Fibroblast of pulmonary artery (primary cell): ENCODE measurements around the gene HS3ST6.

Experiments
- DNase-seq: peaks from one replicate; pipeline ENCODE4 v3.0.0-alpha.2; 2010; ENCODE audit warnings: low read depth
- H3K4me3 ChIP-seq: replicated peaks from 2 replicates; pipeline ENCODE4 v1.5.1; 2011; ENCODE audit warnings: low read depth, mild to moderate bottlenecking, control low read depth, low read length, moderate library complexity
- CTCF ChIP-seq: IDR thresholded peaks from 2 replicates; pipeline ENCODE4 v1.5.1; 2011; ENCODE audit warnings: mild to moderate bottlenecking, control low read depth, low read length, inconsistent platforms; ENCODE audit errors: missing control alignments

The HS3ST6 gene

GRCh38 chr16:1919327-1919998 is 1.2 kb upstream of the HS3ST6 start:
- DNase-seq = no peak
- TF ChIP-seq CTCF = no peak
- H3K4me3 ChIP-seq = no peak overlapping the region

- no peak overlapping the region for H3K4me3 ChIP-seq
- DNase-seq = no peak
- no peak for TF ChIP-seq CTCF
Observed at GRCh38 chr16:1917665-1918350, 407 bp downstream of the HS3ST6 start.

DNA sequence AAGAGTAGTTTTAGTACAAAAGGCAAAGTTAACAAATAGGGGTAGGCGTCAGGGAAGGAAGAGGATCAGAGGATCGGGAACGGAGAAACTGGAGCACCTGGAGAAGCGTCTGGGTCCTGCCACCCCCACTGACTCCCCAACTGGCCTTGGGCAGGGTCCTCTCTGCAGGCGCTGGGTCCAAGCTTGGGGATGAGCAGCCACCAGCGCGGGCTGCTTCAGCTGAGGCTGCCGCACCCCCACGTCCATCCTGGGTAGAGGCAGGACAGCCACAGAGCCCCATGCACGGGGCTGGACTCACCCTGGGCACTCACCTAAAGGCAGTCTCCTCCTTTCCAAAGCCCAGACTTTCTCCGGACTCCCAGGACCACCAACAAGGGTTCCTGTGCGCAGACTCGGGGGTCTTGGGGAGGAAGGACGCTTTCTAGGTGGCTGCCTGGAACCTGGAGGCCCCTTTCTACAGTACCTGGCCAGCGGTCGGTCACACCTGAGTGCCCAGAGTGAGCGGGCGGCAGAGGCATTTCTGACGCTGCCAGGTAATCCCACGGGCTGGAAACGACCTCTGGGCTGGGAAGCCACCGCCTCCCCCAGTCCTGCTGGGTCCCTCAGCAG is 1.1 kb downstream of the HS3ST6 start:
- no peak overlapping the region for H3K4me3 ChIP-seq
- no peak for DNase-seq
- no peak for TF ChIP-seq CTCF

GRCh38 chr16:1916640-1916990 is 1.6 kb downstream of the HS3ST6 start:
- DNase-seq = no peak
- H3K4me3 ChIP-seq = no peak overlapping the region
- TF ChIP-seq CTCF = no peak

- DNase-seq = no peak
- no peak for TF ChIP-seq CTCF
Observed at GRCh38 chr16:1915732-1916639, 2.2 kb downstream of the HS3ST6 start.

DNA sequence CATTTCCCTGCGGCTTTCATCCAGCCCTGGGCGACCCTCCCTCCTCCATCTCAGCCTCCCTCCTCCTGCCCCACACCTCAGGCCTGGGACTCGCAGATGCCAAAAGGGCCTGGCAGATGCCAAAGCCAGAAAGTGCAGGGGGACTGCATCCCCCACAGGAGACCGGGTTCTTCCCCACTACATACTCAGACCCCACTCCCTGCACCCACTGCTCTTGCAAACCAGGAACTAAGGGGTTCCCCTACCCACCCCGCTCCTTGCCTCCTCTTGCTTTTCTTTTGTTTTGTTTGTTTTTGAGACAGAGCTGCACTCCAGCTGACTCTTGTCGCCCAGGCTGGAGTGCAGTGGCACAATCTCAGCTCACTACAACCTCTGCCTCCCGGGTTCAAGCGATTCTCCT is 3.2 kb downstream of the HS3ST6 start:
- TF ChIP-seq CTCF = no peak
- H3K4me3 ChIP-seq = no peak overlapping the region
- DNase-seq = no peak

More at GRCh38 chr16:1915732-1916639, 2.2 kb downstream of the HS3ST6 start:
- no peak overlapping the region for H3K4me3 ChIP-seq
